ENCODE measurements around the gene SLC43A3. TPM values are rescaled to one million over a fixed set of nuclear protein-coding genes. Genes with fewer than 3 reads are reported as not detected.
"Not testable (repeated sequence)": the region's sequence is repeated elsewhere in the genome, so short reads cannot be mapped to it uniquely, and the experiment has no call there.

SLC43A3 gene
- total and polyA plus RNA-seq, 10 donors = 15.2 to 72.5 (median 35.7) TPM

- Histone ChIP-seq H3K36me3 (no peaks in the 10 kb centered on the region), H3K4me1 (peaks cover 22 to 47% (median 42%) of the 10 kb centered on the region in 6 donors), H3K27me3 (replicated peaks in 1 of 7) (peaks cover 5 to 69% (median 39%) of the 10 kb centered on the region in 7 donors), H3K4me3 (peak overlapping the region in 1 of 8 donors; percentile 71), H3K27ac (no peak overlapping the region), H3K9me3 (no peaks in the 10 kb centered on the region)
- intact Hi-C loops (cut with DNase I; ENCODE audit: low total_unique reads) = loop anchor here (2.0 to 5.0 kb wide), 2 partner anchors 69 to 185 kb away; no protein-coding TSS in a partner anchor
- peak; percentile 64 for DNase-seq
- TF ChIP-seq CTCF (IDR thresholded peaks at IDR 0.05 in 8 of 11, conservative IDR thresholded peaks at IDR 0.05 in 3 of 11) = peak in 3 of 11 experiments; percentile 29 to 48 (median 42)
- no peak for TF ChIP-seq POLR2A (IDR thresholded peaks at IDR 0.05)
- no peak for TF ChIP-seq POLR2AphosphoS5 (IDR thresholded peaks at IDR 0.05)
- 3 to 15% (median 5%) methylated on average over 7 of the region's 7 CpGs for WGBS, 5 donors
Observed at GRCh38 chr11:57457643-57458023, 30.7 kb upstream of the SLC43A3 start.

- Histone ChIP-seq H3K27me3 (replicated peaks in 1 of 7) (peaks cover 5 to 64% (median 39%) of the 10 kb centered on the region in 7 donors), H3K27ac (no peak overlapping the region), H3K4me1 (peaks cover 22 to 47% (median 42%) of the 10 kb centered on the region in 6 donors), H3K36me3 (no peaks in the 10 kb centered on the region), H3K4me3 (peak overlapping the region in 1 of 8 donors; percentile 71), H3K9me3 (no peaks in the 10 kb centered on the region)
- DNase-seq = peak; percentile 95
- intact Hi-C loops (cut with DNase I; ENCODE audit: low total_unique reads) = loop anchor here (2.0 to 5.0 kb wide), 2 partner anchors 70 to 185 kb away; no protein-coding TSS in a partner anchor
- TF ChIP-seq POLR2A (IDR thresholded peaks at IDR 0.05) = no peak
- peak; percentile 93 to 99 (median 98) for TF ChIP-seq CTCF (IDR thresholded peaks at IDR 0.05 in 8 of 11, conservative IDR thresholded peaks at IDR 0.05 in 3 of 11)
- peak in 2 of 3 donors; percentile 51 to 60 for TF ChIP-seq POLR2AphosphoS5 (IDR thresholded peaks at IDR 0.05)
- 14 to 19% (median 15%) methylated on average over 17 to 19 of the region's 19 CpGs for WGBS, 5 donors
Observed at GRCh38 chr11:57456960-57457642, 30.2 kb upstream of the SLC43A3 start.

- 73 to 100% (median 91%) methylated on average over 2 of the region's 2 CpGs for WGBS, 5 donors
- no peak overlapping the region for H3K27ac ChIP-seq
- H3K36me3 ChIP-seq = no peaks in the 10 kb centered on the region
- TF ChIP-seq POLR2A (IDR thresholded peaks at IDR 0.05) (no peak), POLR2AphosphoS5 (IDR thresholded peaks at IDR 0.05) (no peak), CTCF (IDR thresholded peaks at IDR 0.05 in 8 of 11, conservative IDR thresholded peaks at IDR 0.05 in 3 of 11) (no peak)
- no peak overlapping the region for H3K4me3 ChIP-seq
- intact Hi-C loops (cut with DNase I; ENCODE audit: low total_unique reads) = no loop called here
- peaks cover 7 to 18% (median 17%) of the 10 kb centered on the region in 6 donors for H3K4me1 ChIP-seq
- peak; percentile 30 for DNase-seq
- H3K9me3 ChIP-seq = no peaks in the 10 kb centered on the region
- H3K27me3 ChIP-seq (replicated peaks in 1 of 7) = peaks cover 0 to 30% (median 14%) of the 10 kb centered on the region in 7 donors
Observed at GRCh38 chr11:57453543-57454177, 26.7 kb upstream of the SLC43A3 start.

GRCh38 chr11:57446055-57446454, 19.1 kb upstream of the SLC43A3 start:
- WGBS, 5 donors = 58 to 87% (median 78%) methylated on average over 1 of the region's 1 CpG
- Histone ChIP-seq H3K36me3 (no peaks in the 10 kb centered on the region), H3K27ac (no peak overlapping the region), H3K9me3 (no peaks in the 10 kb centered on the region), H3K27me3 (replicated peaks in 1 of 7) (peaks cover 0 to 17% (median 0%) of the 10 kb centered on the region in 7 donors), H3K4me3 (no peak overlapping the region), H3K4me1 (no peaks in the 10 kb centered on the region)
- TF ChIP-seq CTCF (IDR thresholded peaks at IDR 0.05 in 8 of 11, conservative IDR thresholded peaks at IDR 0.05 in 3 of 11) (no peak), POLR2A (IDR thresholded peaks at IDR 0.05) (no peak), POLR2AphosphoS5 (IDR thresholded peaks at IDR 0.05) (no peak)
- peak; percentile 31 for DNase-seq
- intact Hi-C loops (cut with DNase I; ENCODE audit: low total_unique reads) = no loop called here

GRCh38 chr11:57445122-57445394, 18.1 kb upstream of the SLC43A3 start:
- WGBS, 5 donors = 77 to 93% (median 85%) methylated on average over 9 of the region's 9 CpGs
- H3K36me3 ChIP-seq; H3K27ac ChIP-seq; intact Hi-C loops (cut with DNase I; ENCODE audit: low total_unique reads); H3K4me1 ChIP-seq; H3K4me3 ChIP-seq; H3K9me3 ChIP-seq: not testable (repeated sequence)
- DNase-seq = peak; percentile 15
- H3K27me3 ChIP-seq (replicated peaks in 1 of 7) = peaks cover 0 to 17% (median 0%) of the 10 kb centered on the region in 7 donors
